HepG2 (cell line): ENCODE results near the gene IQCE. TPM values are rescaled to one million over a fixed set of nuclear protein-coding genes. Genes with fewer than 3 reads are reported as not detected.

ENCODE experiments used
- CC2D1A ChIP-seq: sonication (generic); formaldehyde crosslinking; IDR thresholded peaks from 2 replicates; pipeline ENCODE4 v1.8.1; 2023; ENCODE audit warnings: mild to moderate bottlenecking, missing genetic modification reagents
- HNF1A ChIP-seq, 2 experiments: sonication (generic) in 1 of 2; formaldehyde crosslinking in 1 of 2; IDR thresholded peaks; 2 replicates each; pipeline versions ENCODE4 v1.4.0 to v1.6.1; 2016 to 2020; ENCODE audit warnings: borderline replicate concordance in 1 of 2, low read depth in 1 of 2, mild to moderate bottlenecking in 1 of 2, missing genetic modification reagents in 1 of 2
- HOXA3 ChIP-seq: sonication (generic); formaldehyde crosslinking; IDR thresholded peaks from 2 replicates; pipeline ENCODE4 v1.5.0; 2020; ENCODE audit warnings: missing genetic modification reagents
- MED1 ChIP-seq: sonication (generic); formaldehyde crosslinking; IDR thresholded peaks from 2 replicates; pipeline ENCODE4 v1.4.0; 2020; ENCODE audit warnings: missing genetic modification reagents
- NFYB ChIP-seq: sonication (generic); formaldehyde crosslinking; IDR thresholded peaks from 2 replicates; pipeline ENCODE4 v1.4.0; 2020; ENCODE audit warnings: missing genetic modification reagents
- NKX3-1 ChIP-seq: sonication (generic); formaldehyde crosslinking; IDR thresholded peaks from 2 replicates; pipeline ENCODE4 v1.5.0; 2020; ENCODE audit warnings: missing genetic modification reagents
- PRDM10 ChIP-seq: sonication (generic); formaldehyde crosslinking; IDR thresholded peaks from 2 replicates; pipeline ENCODE4 v1.4.0; 2020; ENCODE audit warnings: low read depth, missing genetic modification reagents
- SMARCE1 ChIP-seq: fragments of 450-650 bp; IDR thresholded peaks from 2 replicates; pipeline ENCODE4 v1.6.1; 2017; ENCODE audit warnings: borderline replicate concordance
- THAP11 ChIP-seq: IDR thresholded peaks from 2 replicates; pipeline ENCODE4 v1.6.1; 2016; ENCODE audit warnings: missing biosample characterization, missing genetic modification reagents
- ZFYVE20 ChIP-seq: sonication (generic); formaldehyde crosslinking; IDR thresholded peaks from 2 replicates; pipeline ENCODE4 v1.8.0; 2023; ENCODE audit warnings: low read depth, mild to moderate bottlenecking, moderate library complexity, missing genetic modification reagents, borderline replicate concordance
- ZKSCAN5 ChIP-seq: sonication (generic); formaldehyde crosslinking; IDR thresholded peaks from 2 replicates; pipeline ENCODE4 v1.5.1; 2020; ENCODE audit warnings: mild to moderate bottlenecking, missing genetic modification reagents
- ZNF20 ChIP-seq: sonication (generic); formaldehyde crosslinking; IDR thresholded peaks from 2 replicates; pipeline ENCODE4 v1.4.0; 2020; ENCODE audit warnings: mild to moderate bottlenecking, moderate library complexity, missing genetic modification reagents
- ZNF570 ChIP-seq: sonication (generic); formaldehyde crosslinking; IDR thresholded peaks from 2 replicates; pipeline ENCODE4 v1.4.0; 2020; ENCODE audit warnings: mild to moderate bottlenecking, missing genetic modification reagents, borderline replicate concordance
- ZNF746 ChIP-seq: sonication (generic); formaldehyde crosslinking; IDR thresholded peaks from 2 replicates; pipeline ENCODE4 v1.8.0; 2022; ENCODE audit warnings: mild to moderate bottlenecking, missing genetic modification reagents
- ZNF792 ChIP-seq: IDR thresholded peaks from 2 replicates; pipeline ENCODE4 v1.6.1; 2016
- ZSCAN21 ChIP-seq: sonication (generic); formaldehyde crosslinking; IDR thresholded peaks from 2 replicates; pipeline ENCODE4 v1.8.0; 2022; ENCODE audit warnings: mild to moderate bottlenecking, missing genetic modification reagents, moderate library complexity, borderline replicate concordance
- polyA plus RNA-seq, 8 experiments: library from polyadenylated mRNA; depleted of rRNA in 3 of 8; stranded (reverse) in 7 of 8; unstranded in 1 of 8; fragments of >200 nt; fragmentation: Illumina TruSeq in 4 of 8; extraction: Trizol in 4 of 8; gene quantifications; 2 replicates each; pipeline versions ENCODE4 v1.2.1 to v1.2.3, GENCODE V29; 2011 to 2016; ENCODE audit warnings: low read depth in 4 of 8, missing spikeins in 1 of 8, mixed read lengths in 1 of 8; ENCODE audit not compliant: insufficient read depth in 1 of 8
- total RNA-seq, 5 experiments: library from RNA; depleted of rRNA; stranded (reverse); fragments of >200 nt; fragmentation: Illumina TruSeq; extraction: Trizol; gene quantifications; 2 replicates each; pipeline ENCODE4 v1.2.3, GENCODE V29; 2016; ENCODE audit warnings: low read depth in 1 of 5
- TF ChIP-seq, protein P1 (sequence below): sonication (generic); formaldehyde crosslinking; IDR thresholded peaks from 2 replicates; pipeline ENCODE4 v1.4.0; 2020; ENCODE audit warnings: missing genetic modification reagents
- TF ChIP-seq, protein P2 (sequence below): sonication (generic); formaldehyde crosslinking; IDR thresholded peaks from 2 replicates; pipeline ENCODE4 v1.5.0; 2020; ENCODE audit warnings: missing genetic modification reagents, mild to moderate bottlenecking, borderline replicate concordance

IQCE gene
- total and polyA plus RNA-seq, 2 of the 13 experiments (the other 11 are each of a cell fraction or from before 2014, with no cell fraction given) = 1.5 to 2.5 TPM

DNA sequence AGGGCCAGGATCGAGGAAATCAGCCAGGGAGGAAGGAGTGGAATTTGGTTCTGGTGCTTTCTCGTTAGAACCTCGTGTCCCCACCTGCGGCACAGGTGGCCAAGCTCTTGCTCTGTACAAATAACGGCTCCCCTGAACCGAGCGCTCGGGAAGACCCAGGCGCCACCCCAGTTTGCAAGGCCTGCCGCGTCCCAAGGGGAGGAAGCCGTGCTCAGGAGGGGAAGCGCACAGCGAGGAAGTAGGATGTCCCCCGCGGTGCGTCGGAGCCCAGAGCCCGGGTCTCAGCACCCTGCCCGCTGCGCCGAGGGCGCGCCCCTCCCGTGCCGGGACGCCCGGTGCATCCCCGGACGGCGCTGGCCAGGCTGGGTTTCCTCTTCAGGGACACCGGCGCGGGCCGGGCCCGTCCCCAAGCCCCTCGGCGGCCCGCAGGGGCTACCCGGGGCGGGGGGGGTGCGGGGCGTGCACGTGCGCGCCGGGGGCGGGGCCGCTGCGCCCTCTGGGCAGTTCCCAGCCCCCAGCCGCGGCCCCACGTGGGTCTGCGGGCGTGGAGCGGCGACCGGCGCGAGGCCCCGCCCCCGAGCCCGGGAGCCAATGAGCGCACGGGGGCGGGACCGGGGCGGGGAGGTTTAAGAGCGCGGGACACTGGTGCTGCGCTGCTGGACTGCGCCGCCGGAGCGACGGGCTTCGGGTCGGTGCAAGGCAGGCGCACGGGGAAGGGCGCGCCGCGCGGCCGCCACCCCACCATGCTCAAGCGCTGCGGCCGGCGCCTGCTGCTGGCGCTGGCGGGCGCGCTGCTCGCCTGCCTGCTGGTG lies 39.5 kb upstream of the IQCE start, which contains the start of gene LFNG (continued):
- TF ChIP-seq HNF1A (IDR thresholded peaks at IDR 0.05; ENCODE audit: low read depth) (no peak), HNF1A (CRISPR knock-in tag; IDR thresholded peaks at IDR 0.05; ENCODE audit: borderline replicate concordance) (no peak), ZNF570 (no peak), PRDM10 (CRISPR knock-in tag) (no peak), ZNF746 (CRISPR knock-in tag) (no peak), ZKSCAN5 (no peak), ZNF792 (CRISPR knock-in tag) (no peak), ZFYVE20 (CRISPR knock-in tag) (no peak), NKX3-1 (no peak), HOXA3 (CRISPR knock-in tag) (0 out of 2 replicates have a peak, but pooled peaks have one; percentile 32), NFYB (peak; percentile 77), CC2D1A (CRISPR knock-in tag) (no peak), ZNF20 (CRISPR knock-in tag) (no peak), ZSCAN21 (CRISPR knock-in tag) (peak; percentile 44; the same call in 1 of the 2 replicates), MED1 (CRISPR knock-in tag) (0 out of 2 replicates have a peak, but pooled peaks have one; percentile 19), SMARCE1 (no peak), THAP11 (CRISPR knock-in tag) (0 out of 2 replicates have a peak, but pooled peaks have one; percentile 21)
- TF ChIP-seq, protein P1, sequence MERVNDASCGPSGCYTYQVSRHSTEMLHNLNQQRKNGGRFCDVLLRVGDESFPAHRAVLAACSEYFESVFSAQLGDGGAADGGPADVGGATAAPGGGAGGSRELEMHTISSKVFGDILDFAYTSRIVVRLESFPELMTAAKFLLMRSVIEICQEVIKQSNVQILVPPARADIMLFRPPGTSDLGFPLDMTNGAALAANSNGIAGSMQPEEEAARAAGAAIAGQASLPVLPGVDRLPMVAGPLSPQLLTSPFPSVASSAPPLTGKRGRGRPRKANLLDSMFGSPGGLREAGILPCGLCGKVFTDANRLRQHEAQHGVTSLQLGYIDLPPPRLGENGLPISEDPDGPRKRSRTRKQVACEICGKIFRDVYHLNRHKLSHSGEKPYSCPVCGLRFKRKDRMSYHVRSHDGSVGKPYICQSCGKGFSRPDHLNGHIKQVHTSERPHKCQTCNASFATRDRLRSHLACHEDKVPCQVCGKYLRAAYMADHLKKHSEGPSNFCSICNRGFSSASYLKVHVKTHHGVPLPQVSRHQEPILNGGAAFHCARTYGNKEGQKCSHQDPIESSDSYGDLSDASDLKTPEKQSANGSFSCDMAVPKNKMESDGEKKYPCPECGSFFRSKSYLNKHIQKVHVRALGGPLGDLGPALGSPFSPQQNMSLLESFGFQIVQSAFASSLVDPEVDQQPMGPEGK (CRISPR knock-in tag) = no peak; the same call in 1 of the 2 replicates
- TF ChIP-seq, protein P2, sequence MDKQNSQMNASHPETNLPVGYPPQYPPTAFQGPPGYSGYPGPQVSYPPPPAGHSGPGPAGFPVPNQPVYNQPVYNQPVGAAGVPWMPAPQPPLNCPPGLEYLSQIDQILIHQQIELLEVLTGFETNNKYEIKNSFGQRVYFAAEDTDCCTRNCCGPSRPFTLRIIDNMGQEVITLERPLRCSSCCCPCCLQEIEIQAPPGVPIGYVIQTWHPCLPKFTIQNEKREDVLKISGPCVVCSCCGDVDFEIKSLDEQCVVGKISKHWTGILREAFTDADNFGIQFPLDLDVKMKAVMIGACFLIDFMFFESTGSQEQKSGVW (CRISPR knock-in tag) = no peak
